T-cell (primary cell): Measurements from ENCODE around the gene MOG. TPM values are rescaled to one million over a fixed set of nuclear protein-coding genes. Genes with fewer than 3 reads are reported as not detected.

Experiments used
- ATAC-seq, 4 experiments: fragments of 200-7000 bp in 3 of 4; fragments of 150-1000 bp in 1 of 4; cut with Tn5 transposase; replicated peaks in 1 of 4; 1 replicate in 3 of 4; 2 replicates in 1 of 4; pipeline ENCODE4 v1.10.0; 2021; ENCODE audit warnings: moderate library complexity in 3 of 4, mild to moderate bottlenecking in 2 of 4, moderate number of reproducible peaks in 1 of 4
- CTCF ChIA-PET, 2 donors: fragments of 300-600 bp; sonication (Branson Sonifier 250); formaldehyde crosslinking; loops; one replicate each; lab custom pipeline; 2022; ENCODE audit warnings: antibody characterized with exemption in 2 of 2; lab: Charles Lee
- POLR2A ChIA-PET, 2 donors: fragments of 300-600 bp; sonication (Branson Sonifier 250); formaldehyde crosslinking; loops; one replicate each; lab custom pipeline; 2022; ENCODE audit warnings: antibody characterized with exemption in 2 of 2; lab: Charles Lee
- DNase-seq, 35 experiments: peaks; one replicate each; pipeline versions ENCODE4 v3.0.0 to v3.0.0-alpha.2; 2013 to 2023
- H3K27ac ChIP-seq: one replicate; pipeline ENCODE4 v1.5.1; 2013; ENCODE audit warnings: low read length
- H3K27me3 ChIP-seq, 2 experiments: replicated peaks in 1 of 2; 1 replicate in 1 of 2; 2 replicates in 1 of 2; pipeline versions ENCODE4 v1.6.1 to v1.7.0; 2013; ENCODE audit warnings: low read length in 1 of 2, mixed read lengths in 1 of 2; ENCODE audit not compliant: control insufficient read depth in 2 of 2, insufficient read depth in 2 of 2; ENCODE audit errors: extremely low read depth in 1 of 2
- H3K36me3 ChIP-seq, 2 donors: 1 replicate in 1 of 2; 2 replicates in 1 of 2; pipeline versions ENCODE4 v1.6.1 to v1.7.0; 2013; ENCODE audit warnings: low read length in 1 of 2; ENCODE audit not compliant: control insufficient read depth in 2 of 2, insufficient read depth in 1 of 2; ENCODE audit errors: extremely low read depth in 1 of 2
- H3K4me1 ChIP-seq, 2 experiments: 1 replicate in 1 of 2; 2 replicates in 1 of 2; pipeline versions ENCODE4 v1.6.1 to v1.7.0; 2013; ENCODE audit warnings: low read length in 2 of 2, mixed read lengths in 1 of 2; ENCODE audit not compliant: insufficient read depth in 2 of 2, control insufficient read depth in 1 of 2; ENCODE audit errors: extremely low read depth in 1 of 2
- H3K4me3 ChIP-seq, 2 donors: 1 replicate in 1 of 2; 2 replicates in 1 of 2; pipeline versions ENCODE4 v1.5.1 to v1.7.0; 2013; ENCODE audit warnings: mild to moderate bottlenecking in 2 of 2, low read length in 1 of 2, moderate library complexity in 1 of 2; ENCODE audit not compliant: control insufficient read depth in 1 of 2; ENCODE audit errors: extremely low read depth in 1 of 2
- H3K9me3 ChIP-seq: 2 replicates; pipeline ENCODE4 v1.7.0; 2013
- H3K27ac Mint-ChIP-seq, 2 donors: one replicate each; pipeline ENCODE4 v1.8.0; 2020 to 2021; ENCODE audit warnings: mild to moderate bottlenecking in 2 of 2, mixed read lengths in 2 of 2
- H3K27me3 Mint-ChIP-seq, 2 donors: one replicate each; pipeline ENCODE4 v1.8.0; 2021 to 2022; ENCODE audit warnings: mixed read lengths in 2 of 2
- H3K36me3 Mint-ChIP-seq: one replicate; pipeline ENCODE4 v1.8.0; 2021; ENCODE audit warnings: mixed read lengths
- H3K4me1 Mint-ChIP-seq, 3 donors: one replicate each; pipeline ENCODE4 v1.8.0; 2020 to 2022; ENCODE audit warnings: mixed read lengths in 3 of 3, mild to moderate bottlenecking in 1 of 3
- H3K4me3 Mint-ChIP-seq, 3 donors: one replicate each; pipeline ENCODE4 v1.8.0; 2020 to 2022; ENCODE audit warnings: mild to moderate bottlenecking in 3 of 3, mixed read lengths in 3 of 3, moderate library complexity in 3 of 3
- H3K9me3 Mint-ChIP-seq, 3 donors: one replicate each; pipeline ENCODE4 v1.8.0; 2020 to 2022; ENCODE audit warnings: mixed read lengths in 3 of 3
- WGBS: methylation state at CpG from one replicate; pipeline ENCODE4 v1.1.5; 2013; ENCODE audit warnings: missing lambda C conversion rate; ENCODE audit not compliant: insufficient coverage; 5-methylcytosine and 5-hydroxymethylcytosine counted together
- total RNA-seq, 35 experiments: library from RNA in 6 of 35; stranded (reverse) in 6 of 35; fragments of 120-200 nt in 1 of 35; gene quantifications; one replicate each; pipeline versions ENCODE4 v1.2.1 to v1.2.4 and lab custom pipeline; 2013 to 2026

Gene MOG
- total RNA-seq, 5 donors from 2014 or later (not counting 1 experiment from before 2014, with no cell fraction given), result not detected

- 1% methylated on average over 24 of the region's 57 CpGs for WGBS
Measured at GRCh38 chr6:29632789-29633533, 23.9 kb upstream of the MOG start, which contains the start of gene GABBR1. Gene GABBR1 (minus strand): TSS chr6:29633183. CDS start chr6:29632385, 798 bp downstream.

GRCh38 chr6:29633534-29633905, 23.4 kb upstream of the MOG start:
- peaks cover 0 to 2% of the 10 kb centered on the region in 2 donors for H3K27me3 Mint-ChIP-seq
- Histone ChIP-seq H3K4me1 (peaks cover 14 to 33% of the 10 kb centered on the region in 2 experiments), H3K9me3 (no peaks in the 10 kb centered on the region), H3K27me3 (peaks cover 0 to 14% of the 10 kb centered on the region in 2 experiments), H3K27ac (peak overlapping the region; percentile 52), H3K36me3 (no peaks in the 10 kb centered on the region), H3K4me3 (peak overlapping the region; percentile 44 to 77)
- WGBS, result 52% methylated on average over 9 of the region's 9 CpGs
- no peaks in the 10 kb centered on the region for H3K9me3 Mint-ChIP-seq
- DNase-seq (no peak), ATAC-seq (peak in 2 of 4 experiments; percentile 2 to 3)
- no peaks in the 10 kb centered on the region for H3K36me3 Mint-ChIP-seq
- peaks cover 46 to 52% (median 49%) of the 10 kb centered on the region in 3 donors for H3K4me1 Mint-ChIP-seq
- H3K27ac Mint-ChIP-seq, result peak overlapping the region; percentile 76 to 78
- H3K4me3 Mint-ChIP-seq, result peak overlapping the region; percentile 80 to 95 (median 81)
- CTCF ChIA-PET, result interaction anchor here in 1 of 2 donors (0.9 to 1.8 kb wide), 3 partner anchors 14 to 20 kb away, joined by 3 to 10 read pairs (median 4); no protein-coding TSS in a partner anchor
- POLR2A ChIA-PET, result interaction anchor here in 1 of 2 donors (0.6 kb wide), 1 partner anchor 9 kb away, joined by 3 read pairs; no protein-coding TSS in a partner anchor

More at GRCh38 chr6:29632789-29633533, 23.9 kb upstream of the MOG start, which contains the start of gene GABBR1:
- Mint-ChIP-seq H3K36me3 (no peaks in the 10 kb centered on the region), H3K4me3 (peak within 1 kb of the TSS; percentile 80 to 95 (median 89)), H3K9me3 (no peaks in the 10 kb centered on the region), H3K27ac (peak within 1 kb of the TSS; percentile 76 to 78), H3K4me1 (peaks cover 48 to 57% (median 52%) of the 10 kb centered on the region in 3 donors), H3K27me3 (peaks cover 0 to 2% of the 10 kb centered on the region in 2 donors)
- POLR2A ChIA-PET, result interaction anchor here in 1 of 2 donors (0.6 kb wide), 1 partner anchor 10 kb away, joined by 3 read pairs; no protein-coding TSS in a partner anchor
- DNase-seq (peak; percentile 36 to 78 (median 55)), ATAC-seq (peak; percentile 80 to 84 (median 82))
- Histone ChIP-seq H3K4me3 (peak within 1 kb of the TSS; percentile 72 to 77), H3K4me1 (peaks cover 18 to 38% of the 10 kb centered on the region in 2 experiments), H3K27ac (peak within 1 kb of the TSS; percentile 52), H3K36me3 (no peaks in the 10 kb centered on the region), H3K27me3 (peaks cover 0 to 14% of the 10 kb centered on the region in 2 experiments), H3K9me3 (no peaks in the 10 kb centered on the region)
- CTCF ChIA-PET, result interaction anchor here in 1 of 2 donors (1.3 to 1.8 kb wide), 2 partner anchors 14 to 17 kb away, joined by 3 to 10 read pairs; no protein-coding TSS in a partner anchor

- H3K9me3 Mint-ChIP-seq, result no peaks in the 10 kb centered on the region
Measured at GRCh38 chr6:29637247-29637646, 19.6 kb upstream of the MOG start.

GRCh38 chr6:29641430-29642148, 15.3 kb upstream of the MOG start:
- Histone ChIP-seq H3K4me1 (peaks cover 17 to 20% of the 10 kb centered on the region in 2 experiments), H3K36me3 (no peaks in the 10 kb centered on the region), H3K4me3 (no peak overlapping the region), H3K9me3 (no peaks in the 10 kb centered on the region), H3K27me3 (no peaks in the 10 kb centered on the region), H3K27ac (peak overlapping the region; percentile 55)
- ChIA-PET CTCF (interaction anchor here (0.7 to 2.1 kb wide), 4 partner anchors 9 to 61 kb away, joined by 3 to 23 read pairs (median 12); no protein-coding TSS in a partner anchor), POLR2A (interaction anchor here in 1 of 2 donors (1.3 kb wide), 1 partner anchor 8 kb away, joined by 6 read pairs; no protein-coding TSS in a partner anchor)
- peak; percentile 92 to 98 (median 98) for ATAC-seq
- peak overlapping the region in 2 of 3 donors; percentile 58 for H3K4me3 Mint-ChIP-seq
- WGBS, result 0% methylated on average over 2 of the region's 3 CpGs
- H3K27me3 Mint-ChIP-seq, result no peaks in the 10 kb centered on the region
- H3K36me3 Mint-ChIP-seq, result no peaks in the 10 kb centered on the region
- no peaks in the 10 kb centered on the region for H3K9me3 Mint-ChIP-seq
- peaks cover 19 to 22% (median 22%) of the 10 kb centered on the region in 3 donors for H3K4me1 Mint-ChIP-seq
- DNase-seq, result peak in 15 of 35 experiments; percentile 14 to 60 (median 29)
- peak overlapping the region; percentile 99 to 100 for H3K27ac Mint-ChIP-seq

More at GRCh38 chr6:29637247-29637646, 19.6 kb upstream of the MOG start:
- DNase-seq (no peak), ATAC-seq (no peak)
- Histone ChIP-seq H3K4me1 (peaks cover 16 to 23% of the 10 kb centered on the region in 2 experiments), H3K36me3 (no peaks in the 10 kb centered on the region), H3K4me3 (no peak overlapping the region), H3K27ac (no peak overlapping the region), H3K27me3 (peaks cover 0 to 1% of the 10 kb centered on the region in 2 experiments), H3K9me3 (no peaks in the 10 kb centered on the region)
- ChIA-PET CTCF (interaction anchor here in 1 of 2 donors (1.9 kb wide), 1 partner anchor 13 kb away, joined by 5 read pairs; no protein-coding TSS in a partner anchor), POLR2A (no interaction called here)
- Mint-ChIP-seq H3K4me3 (no peak overlapping the region), H3K4me1 (peaks cover 24 to 32% (median 31%) of the 10 kb centered on the region in 3 donors), H3K27me3 (no peaks in the 10 kb centered on the region), H3K36me3 (no peaks in the 10 kb centered on the region), H3K27ac (no peak overlapping the region)
- 100% methylated on average over 3 of the region's 9 CpGs for WGBS

GRCh38 chr6:29647927-29648642, 8.8 kb upstream of the MOG start:
- no peak for ATAC-seq
- no peak for DNase-seq
- H3K4me3 Mint-ChIP-seq, result peak overlapping the region in 1 of 3 donors; percentile 83

More at GRCh38 chr6:29647927-29648642, 8.8 kb upstream of the MOG start:
- peaks cover 11 to 26% (median 14%) of the 10 kb centered on the region in 3 donors for H3K4me1 Mint-ChIP-seq
- no peaks in the 10 kb centered on the region for H3K27me3 Mint-ChIP-seq
- H3K4me3 ChIP-seq, result no peak overlapping the region
- H3K4me1 ChIP-seq, result peaks cover 6 to 16% of the 10 kb centered on the region in 2 experiments
- H3K27ac Mint-ChIP-seq, result no peak overlapping the region
- POLR2A ChIA-PET, result no interaction called here
- H3K36me3 ChIP-seq, result no peaks in the 10 kb centered on the region
- no peak overlapping the region for H3K27ac ChIP-seq
- CTCF ChIA-PET, result interaction anchor here in 1 of 2 donors (1.2 to 2.4 kb wide), 2 partner anchors 14 to 15 kb away, joined by 3 to 10 read pairs; partner anchors contain the start of gene GABBR1
- H3K9me3 ChIP-seq, result no peaks in the 10 kb centered on the region
- WGBS, result 92% methylated on average over 23 of the region's 23 CpGs
- no peaks in the 10 kb centered on the region for H3K9me3 Mint-ChIP-seq
- H3K36me3 Mint-ChIP-seq, result no peaks in the 10 kb centered on the region
- H3K27me3 ChIP-seq, result peaks cover 0 to 3% of the 10 kb centered on the region in 2 experiments
